ENCODE data around the gene GREB1L. TPM values are rescaled to one million over a fixed set of nuclear protein-coding genes. Genes with fewer than 3 reads are reported as not detected.

Gene GREB1L
- total and polyA plus RNA-seq, 9 of the 15 experiments (the other 6 are each of a cell fraction or from before 2014, with no cell fraction given), result 0.03 TPM; not detected in 8

DNA sequence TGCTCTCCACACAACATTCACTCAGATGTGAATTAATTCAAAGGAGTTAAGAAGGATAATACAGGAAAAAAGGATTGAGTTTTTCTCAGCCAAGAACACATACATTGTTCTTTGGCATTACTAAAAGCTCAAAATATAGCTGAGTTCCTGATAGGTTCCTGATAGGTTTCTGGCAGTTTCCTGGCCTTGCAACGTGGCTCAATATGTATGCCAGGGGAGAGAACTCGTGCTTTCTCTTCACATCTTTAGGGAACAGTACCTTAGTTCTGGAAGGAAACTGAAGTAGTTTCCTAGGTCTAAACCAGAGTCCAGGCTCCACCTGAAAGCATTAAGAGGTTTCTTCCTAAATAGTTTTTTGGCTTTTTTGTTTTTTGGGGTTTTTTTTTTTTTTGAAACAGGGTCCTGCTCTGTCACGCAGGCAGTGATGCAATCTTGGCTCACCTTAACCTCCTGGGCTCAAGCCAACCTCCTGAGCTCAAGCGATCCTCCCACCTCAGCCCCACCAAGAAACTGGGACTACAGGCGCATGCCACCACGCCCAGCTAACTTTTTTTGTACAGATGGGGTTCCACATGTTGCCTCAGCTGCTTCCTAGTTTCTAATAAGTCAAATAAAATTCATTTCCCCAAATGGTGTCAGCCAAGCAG, 315.7 kb downstream of the GREB1L start (continued):
- TF ChIP-seq SMAD1 (IDR thresholded peaks at IDR 0.05; ENCODE audit: low read depth, low read length, partially characterized antibody) (no peak), BRD4 (IDR thresholded peaks at IDR 0.05) (no peak), NFE2 (IDR thresholded peaks at IDR 0.05; ENCODE audit: low read depth) (peak; percentile 19; the same call in 1 of the 2 replicates), JUND (IDR thresholded peaks at IDR 0.05; ENCODE audit: borderline replicate concordance, low read depth, low read length) (peak; percentile 67), JUND (tag; IDR thresholded peaks at IDR 0.05; ENCODE audit: borderline replicate concordance, low read depth, low read length) (no peak), KLF6 (CRISPR knock-in tag; IDR thresholded peaks at IDR 0.05; ENCODE audit: borderline replicate concordance) (no peak), BCOR (IDR thresholded peaks at IDR 0.05) (peak; percentile 8; the same call in 1 of the 2 replicates), ZNF12 (CRISPR knock-in tag; IDR thresholded peaks at IDR 0.05) (no peak), SIN3A (IDR thresholded peaks at IDR 0.05; ENCODE audit: borderline replicate concordance in 2 of 2, control insufficient read depth in 1 of 2, low read depth in 2 of 2, low read length in 2 of 2) (0 out of 4 replicates have a peak, but pooled peaks of 1 of the 2 experiments have one; percentile 10), ZNF41 (CRISPR knock-in tag; conservative IDR thresholded peaks at IDR 0.05) (no peak), BRCA1 (IDR thresholded peaks at IDR 0.05) (no peak), BRCA1 (CRISPR knock-in tag; IDR thresholded peaks at IDR 0.05) (no peak), BRF1 (IDR thresholded peaks at IDR 0.05; ENCODE audit: borderline replicate concordance, extremely low read depth, insufficient read length) (no peak), ZNF830 (CRISPR knock-in tag; IDR thresholded peaks at IDR 0.05) (no peak), ZNF316 (IDR thresholded peaks at IDR 0.05) (no peak), ZFX (CRISPR knock-in tag; IDR thresholded peaks at IDR 0.05) (no peak), GATAD2B (IDR thresholded peaks at IDR 0.05; ENCODE audit: borderline replicate concordance) (no peak), GTF2F1 (IDR thresholded peaks at IDR 0.05; ENCODE audit: low read depth, low read length) (no peak)
- TF ChIP-seq, protein P1, sequence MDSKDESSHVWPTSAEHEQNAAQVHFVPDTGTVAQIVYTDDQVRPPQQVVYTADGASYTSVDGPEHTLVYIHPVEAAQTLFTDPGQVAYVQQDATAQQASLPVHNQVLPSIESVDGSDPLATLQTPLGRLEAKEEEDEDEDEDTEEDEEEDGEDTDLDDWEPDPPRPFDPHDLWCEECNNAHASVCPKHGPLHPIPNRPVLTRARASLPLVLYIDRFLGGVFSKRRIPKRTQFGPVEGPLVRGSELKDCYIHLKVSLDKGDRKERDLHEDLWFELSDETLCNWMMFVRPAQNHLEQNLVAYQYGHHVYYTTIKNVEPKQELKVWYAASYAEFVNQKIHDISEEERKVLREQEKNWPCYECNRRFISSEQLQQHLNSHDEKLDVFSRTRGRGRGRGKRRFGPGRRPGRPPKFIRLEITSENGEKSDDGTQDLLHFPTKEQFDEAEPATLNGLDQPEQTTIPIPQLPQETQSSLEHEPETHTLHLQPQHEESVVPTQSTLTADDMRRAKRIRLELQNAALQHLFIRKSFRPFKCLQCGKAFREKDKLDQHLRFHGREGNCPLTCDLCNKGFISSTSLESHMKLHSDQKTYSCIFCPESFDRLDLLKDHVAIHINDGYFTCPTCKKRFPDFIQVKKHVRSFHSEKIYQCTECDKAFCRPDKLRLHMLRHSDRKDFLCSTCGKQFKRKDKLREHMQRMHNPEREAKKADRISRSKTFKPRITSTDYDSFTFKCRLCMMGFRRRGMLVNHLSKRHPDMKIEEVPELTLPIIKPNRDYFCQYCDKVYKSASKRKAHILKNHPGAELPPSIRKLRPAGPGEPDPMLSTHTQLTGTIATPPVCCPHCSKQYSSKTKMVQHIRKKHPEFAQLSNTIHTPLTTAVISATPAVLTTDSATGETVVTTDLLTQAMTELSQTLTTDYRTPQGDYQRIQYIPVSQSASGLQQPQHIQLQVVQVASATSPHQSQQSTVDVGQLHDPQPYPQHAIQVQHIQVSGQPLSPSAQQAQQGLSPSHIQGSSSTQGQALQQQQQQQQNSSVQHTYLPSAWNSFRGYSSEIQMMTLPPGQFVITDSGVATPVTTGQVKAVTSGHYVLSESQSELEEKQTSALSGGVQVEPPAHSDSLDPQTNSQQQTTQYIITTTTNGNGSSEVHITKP (IDR thresholded peaks at IDR 0.05; ENCODE audit: partially characterized antibody), result no peak
- TF ChIP-seq, protein P2, sequence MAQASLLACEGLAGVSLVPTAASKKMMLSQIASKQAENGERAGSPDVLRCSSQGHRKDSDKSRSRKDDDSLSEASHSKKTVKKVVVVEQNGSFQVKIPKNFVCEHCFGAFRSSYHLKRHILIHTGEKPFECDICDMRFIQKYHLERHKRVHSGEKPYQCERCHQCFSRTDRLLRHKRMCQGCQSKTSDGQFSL (CRISPR knock-in tag; IDR thresholded peaks at IDR 0.05), result no peak
- TF ChIP-seq, protein P2 (tag; IDR thresholded peaks at IDR 0.05), result no peak
- TF ChIP-seq, protein P3, sequence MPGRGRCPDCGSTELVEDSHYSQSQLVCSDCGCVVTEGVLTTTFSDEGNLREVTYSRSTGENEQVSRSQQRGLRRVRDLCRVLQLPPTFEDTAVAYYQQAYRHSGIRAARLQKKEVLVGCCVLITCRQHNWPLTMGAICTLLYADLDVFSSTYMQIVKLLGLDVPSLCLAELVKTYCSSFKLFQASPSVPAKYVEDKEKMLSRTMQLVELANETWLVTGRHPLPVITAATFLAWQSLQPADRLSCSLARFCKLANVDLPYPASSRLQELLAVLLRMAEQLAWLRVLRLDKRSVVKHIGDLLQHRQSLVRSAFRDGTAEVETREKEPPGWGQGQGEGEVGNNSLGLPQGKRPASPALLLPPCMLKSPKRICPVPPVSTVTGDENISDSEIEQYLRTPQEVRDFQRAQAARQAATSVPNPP (IDR thresholded peaks at IDR 0.05; ENCODE audit: borderline replicate concordance, insufficient read depth, insufficient read length), result no peak
- TF ChIP-seq, protein P4, sequence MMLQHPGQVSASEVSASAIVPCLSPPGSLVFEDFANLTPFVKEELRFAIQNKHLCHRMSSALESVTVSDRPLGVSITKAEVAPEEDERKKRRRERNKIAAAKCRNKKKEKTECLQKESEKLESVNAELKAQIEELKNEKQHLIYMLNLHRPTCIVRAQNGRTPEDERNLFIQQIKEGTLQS (IDR thresholded peaks at IDR 0.05), result peak; percentile 92
- TF ChIP-seq, protein P4 (CRISPR knock-in tag; conservative IDR thresholded peaks at IDR 0.05), result no peak
